H9 (cell line): ENCODE data around the gene FAM217B. TPM values are rescaled to one million over a fixed set of nuclear protein-coding genes. Genes with fewer than 3 reads are reported as not detected.

ENCODE experiments used
- DNase-seq: peaks from one replicate; pipeline ENCODE4 v3.0.0-alpha.2; 2017
- H2AFZ ChIP-seq: one replicate; pipeline ENCODE4 v1.6.1; 2013; ENCODE audit warnings: mild to moderate bottlenecking, low read length, control low read depth, moderate library complexity
- H2AK5ac ChIP-seq: 2 replicates; pipeline ENCODE4 v1.6.1; 2013; ENCODE audit warnings: low read length, control low read depth, mixed read lengths; ENCODE audit not compliant: insufficient read length
- H2BK120ac ChIP-seq: one replicate; pipeline ENCODE4 v1.6.1; 2013; ENCODE audit warnings: low read depth, mild to moderate bottlenecking, low read length, control low read depth, inconsistent platforms; ENCODE audit not compliant: poor library complexity, severe bottlenecking
- H2BK12ac ChIP-seq: 2 replicates; pipeline ENCODE4 v1.6.1; 2013; ENCODE audit warnings: low read length, control low read depth, mixed read lengths, low read depth; ENCODE audit not compliant: insufficient read length
- H2BK15ac ChIP-seq: 2 replicates; pipeline ENCODE4 v1.6.1; 2013; ENCODE audit warnings: low read depth, low read length, control low read depth
- H2BK20ac ChIP-seq: one replicate; pipeline ENCODE4 v1.6.1; 2013; ENCODE audit warnings: low read depth, mild to moderate bottlenecking, low read length, control low read depth, inconsistent platforms; ENCODE audit not compliant: poor library complexity, severe bottlenecking
- H2BK5ac ChIP-seq: 2 replicates; pipeline ENCODE4 v1.6.1; 2013; ENCODE audit warnings: low read length, control low read depth, mixed read lengths; ENCODE audit not compliant: insufficient read length
- H3K14ac ChIP-seq: 2 replicates; pipeline ENCODE4 v1.6.1; 2013; ENCODE audit warnings: low read length, control low read depth; ENCODE audit not compliant: insufficient read depth
- H3K18ac ChIP-seq: 2 replicates; pipeline ENCODE4 v1.6.1; 2013; ENCODE audit warnings: low read depth, mild to moderate bottlenecking, mixed read lengths, low read length, control low read depth; ENCODE audit not compliant: insufficient read length
- H3K23ac ChIP-seq: 2 replicates; pipeline ENCODE4 v1.6.1; 2013; ENCODE audit warnings: low read length, control low read depth, mixed read lengths, low read depth; ENCODE audit not compliant: insufficient read length
- H3K23me2 ChIP-seq: 2 replicates; pipeline ENCODE4 v1.6.1; 2013; ENCODE audit warnings: low read depth, mild to moderate bottlenecking, mixed read lengths, low read length, control low read depth; ENCODE audit not compliant: insufficient read length, poor library complexity, severe bottlenecking
- H3K27ac ChIP-seq: 2 replicates; pipeline ENCODE4 v1.5.1; 2013; ENCODE audit warnings: low read length, control low read depth, mixed read lengths, low read depth; ENCODE audit not compliant: insufficient read length
- H3K27me3 ChIP-seq: 2 replicates; pipeline ENCODE4 v1.6.1; 2013; ENCODE audit warnings: low read length, control low read depth, inconsistent platforms; ENCODE audit not compliant: insufficient read depth
- H3K4ac ChIP-seq: 2 replicates; pipeline ENCODE4 v1.6.1; 2013; ENCODE audit warnings: low read depth, mild to moderate bottlenecking, control low read depth, inconsistent platforms, low read length, moderate library complexity
- H3K4me1 ChIP-seq: 2 replicates; pipeline ENCODE4 v1.6.1; 2013; ENCODE audit warnings: low read length, control low read depth, inconsistent platforms; ENCODE audit not compliant: insufficient read depth
- H3K4me2 ChIP-seq: 2 replicates; pipeline ENCODE4 v1.6.1; 2013; ENCODE audit warnings: low read length, control low read depth, mixed read lengths; ENCODE audit not compliant: insufficient read length, insufficient read depth
- H3K56ac ChIP-seq: 2 replicates; pipeline ENCODE4 v1.6.1; 2013; ENCODE audit warnings: low read depth, mild to moderate bottlenecking, mixed read lengths, low read length, control low read depth; ENCODE audit not compliant: insufficient read length
- H3K79me1 ChIP-seq: 2 replicates; pipeline ENCODE4 v1.6.1; 2013; ENCODE audit warnings: low read depth, mild to moderate bottlenecking, moderate library complexity, low read length, control low read depth, inconsistent platforms; ENCODE audit not compliant: insufficient read depth, poor library complexity, severe bottlenecking
- H3K79me2 ChIP-seq: 2 replicates; pipeline ENCODE4 v1.6.1; 2013; ENCODE audit warnings: low read length, control low read depth, inconsistent platforms; ENCODE audit not compliant: insufficient read depth
- H3K9ac ChIP-seq: 2 replicates; pipeline ENCODE4 v1.6.1; 2013; ENCODE audit warnings: low read length, control low read depth, mixed read lengths; ENCODE audit not compliant: insufficient read length; ENCODE audit errors: extremely low read depth
- H3K9me3 ChIP-seq: one replicate; pipeline ENCODE4 v1.6.1; 2013; ENCODE audit warnings: low read depth, low read length, inconsistent platforms; ENCODE audit not compliant: control insufficient read depth
- H3T11ph ChIP-seq: one replicate; pipeline ENCODE4 v1.6.1; 2013; ENCODE audit warnings: mild to moderate bottlenecking, low read length, control low read depth, inconsistent platforms
- H4K20me1 ChIP-seq: one replicate; pipeline ENCODE4 v1.6.1; 2013; ENCODE audit not compliant: control insufficient read depth, insufficient read length, insufficient read depth
- H4K5ac ChIP-seq: 2 replicates; pipeline ENCODE4 v1.6.1; 2013; ENCODE audit warnings: low read depth, mild to moderate bottlenecking, mixed read lengths, low read length, control low read depth; ENCODE audit not compliant: insufficient read length
- H4K8ac ChIP-seq: replicated peaks from 2 replicates; pipeline ENCODE4 v1.6.1; 2013; ENCODE audit warnings: low read length, control low read depth, mixed read lengths, low read depth; ENCODE audit not compliant: insufficient read length
- H4K91ac ChIP-seq: 2 replicates; pipeline ENCODE4 v1.6.1; 2013; ENCODE audit warnings: low read depth, mild to moderate bottlenecking, moderate library complexity, mixed read lengths, low read length, control low read depth; ENCODE audit not compliant: insufficient read length
- H3K27ac Mint-ChIP-seq, 3 experiments: 2 replicates in 2 of 3; 3 replicates in 1 of 3; pipeline ENCODE4 v1.8.0; 2020 to 2021; ENCODE audit warnings: mixed read lengths in 3 of 3, mild to moderate bottlenecking in 1 of 3, moderate library complexity in 1 of 3
- H3K27me3 Mint-ChIP-seq: 2 replicates; pipeline ENCODE4 v1.8.0; 2021; ENCODE audit warnings: low read depth, mild to moderate bottlenecking, moderate library complexity, mixed read lengths
- H3K36me3 Mint-ChIP-seq, 3 experiments: 2 replicates in 2 of 3; 3 replicates in 1 of 3; pipeline ENCODE4 v1.8.0; 2020 to 2021; ENCODE audit warnings: low read depth in 3 of 3, mixed read lengths in 3 of 3; ENCODE audit not compliant: insufficient read depth in 1 of 3
- H3K4me1 Mint-ChIP-seq, 2 experiments: 2 replicates each; pipeline ENCODE4 v1.8.0; 2020; ENCODE audit warnings: mixed read lengths in 2 of 2
- H3K4me3 Mint-ChIP-seq, 2 experiments: 2 replicates in 1 of 2; 3 replicates in 1 of 2; pipeline ENCODE4 v1.8.0; 2020 to 2021; ENCODE audit warnings: mild to moderate bottlenecking in 2 of 2, mixed read lengths in 2 of 2, moderate library complexity in 1 of 2
- H3K9me3 Mint-ChIP-seq, 2 experiments: 2 replicates in 1 of 2; 3 replicates in 1 of 2; pipeline ENCODE4 v1.8.0; 2020; ENCODE audit warnings: mild to moderate bottlenecking in 2 of 2, mixed read lengths in 2 of 2, moderate library complexity in 1 of 2
- WGBS: extraction: QIAGEN DNeasy Blood & Tissue Kit; methylation state at CpG from one replicate; pipeline ENCODE4 v1.1.7; 2013; ENCODE audit warnings: missing lambda C conversion rate, low lambda C conversion rate, mixed read lengths; ENCODE audit not compliant: insufficient read length; ENCODE audit errors: extremely low coverage; 5-methylcytosine and 5-hydroxymethylcytosine counted together
- total RNA-seq: library from RNA; stranded (reverse); gene quantifications from 2 replicates; pipeline ENCODE4 v1.2.1, GENCODE V29; 2021
- TF ChIP-seq, protein P1 (sequence below): fragments of 200-600 bp; sonication (generic); conservative IDR thresholded peaks from 3 replicates; pipeline ENCODE4 v1.8.0; 2021; ENCODE audit warnings: antibody characterized with exemption, mild to moderate bottlenecking

The FAM217B gene
- total RNA-seq, 1 experiment from 2014 or later = 24.5 TPM

- Histone ChIP-seq H2BK20ac (no peak overlapping the region), H3K18ac (no peak overlapping the region), H3K23me2 (no peaks in the 10 kb centered on the region), H2BK15ac (no peak overlapping the region), H3K56ac (no peak overlapping the region), H2BK12ac (no peak overlapping the region), H3K14ac (no peak overlapping the region), H3K4ac (no peak overlapping the region), H3K79me2 (no peaks in the 10 kb centered on the region), H4K91ac (no peak overlapping the region), H3T11ph (no peak overlapping the region), H3K4me2 (no peak overlapping the region), H2AFZ (no peak overlapping the region), H3K79me1 (no peaks in the 10 kb centered on the region), H3K27me3 (no peaks in the 10 kb centered on the region), H4K5ac (no peak overlapping the region), H4K8ac (no peak overlapping the region), H3K9me3 (no peaks in the 10 kb centered on the region), H3K27ac (no peak overlapping the region), H2BK120ac (no peak overlapping the region), H2AK5ac (no peak overlapping the region), H3K9ac (no peak overlapping the region), H3K4me1 (no peaks in the 10 kb centered on the region), H4K20me1 (no peaks in the 10 kb centered on the region), H2BK5ac (no peak overlapping the region), H3K23ac (no peak overlapping the region)
- no CpG with 5 or more reads among the region's 1 CpG for WGBS
- TF ChIP-seq, protein P1, sequence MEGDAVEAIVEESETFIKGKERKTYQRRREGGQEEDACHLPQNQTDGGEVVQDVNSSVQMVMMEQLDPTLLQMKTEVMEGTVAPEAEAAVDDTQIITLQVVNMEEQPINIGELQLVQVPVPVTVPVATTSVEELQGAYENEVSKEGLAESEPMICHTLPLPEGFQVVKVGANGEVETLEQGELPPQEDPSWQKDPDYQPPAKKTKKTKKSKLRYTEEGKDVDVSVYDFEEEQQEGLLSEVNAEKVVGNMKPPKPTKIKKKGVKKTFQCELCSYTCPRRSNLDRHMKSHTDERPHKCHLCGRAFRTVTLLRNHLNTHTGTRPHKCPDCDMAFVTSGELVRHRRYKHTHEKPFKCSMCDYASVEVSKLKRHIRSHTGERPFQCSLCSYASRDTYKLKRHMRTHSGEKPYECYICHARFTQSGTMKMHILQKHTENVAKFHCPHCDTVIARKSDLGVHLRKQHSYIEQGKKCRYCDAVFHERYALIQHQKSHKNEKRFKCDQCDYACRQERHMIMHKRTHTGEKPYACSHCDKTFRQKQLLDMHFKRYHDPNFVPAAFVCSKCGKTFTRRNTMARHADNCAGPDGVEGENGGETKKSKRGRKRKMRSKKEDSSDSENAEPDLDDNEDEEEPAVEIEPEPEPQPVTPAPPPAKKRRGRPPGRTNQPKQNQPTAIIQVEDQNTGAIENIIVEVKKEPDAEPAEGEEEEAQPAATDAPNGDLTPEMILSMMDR = no peak
- no peaks in the 10 kb centered on the region; a peak in 1 of 5 replicates for H3K9me3 Mint-ChIP-seq
- H3K36me3 Mint-ChIP-seq = no peaks in the 10 kb centered on the region
- no peak overlapping the region for H3K4me3 Mint-ChIP-seq
- no peak for DNase-seq
- no peak overlapping the region for H3K27ac Mint-ChIP-seq
- H3K27me3 Mint-ChIP-seq = peaks cover 11% of the 10 kb centered on the region
- no peaks in the 10 kb centered on the region; a peak in 1 of 4 replicates for H3K4me1 Mint-ChIP-seq
Observed at GRCh38 chr20:59903621-59904020, 36.6 kb upstream of the FAM217B start.
